ENCODE data around the gene PLD1. TPM values are rescaled to one million over a fixed set of nuclear protein-coding genes. Genes with fewer than 3 reads are reported as not detected.

PLD1 gene
- total RNA-seq, 1 donor from 2014 or later, result 734 TPM

DNA sequence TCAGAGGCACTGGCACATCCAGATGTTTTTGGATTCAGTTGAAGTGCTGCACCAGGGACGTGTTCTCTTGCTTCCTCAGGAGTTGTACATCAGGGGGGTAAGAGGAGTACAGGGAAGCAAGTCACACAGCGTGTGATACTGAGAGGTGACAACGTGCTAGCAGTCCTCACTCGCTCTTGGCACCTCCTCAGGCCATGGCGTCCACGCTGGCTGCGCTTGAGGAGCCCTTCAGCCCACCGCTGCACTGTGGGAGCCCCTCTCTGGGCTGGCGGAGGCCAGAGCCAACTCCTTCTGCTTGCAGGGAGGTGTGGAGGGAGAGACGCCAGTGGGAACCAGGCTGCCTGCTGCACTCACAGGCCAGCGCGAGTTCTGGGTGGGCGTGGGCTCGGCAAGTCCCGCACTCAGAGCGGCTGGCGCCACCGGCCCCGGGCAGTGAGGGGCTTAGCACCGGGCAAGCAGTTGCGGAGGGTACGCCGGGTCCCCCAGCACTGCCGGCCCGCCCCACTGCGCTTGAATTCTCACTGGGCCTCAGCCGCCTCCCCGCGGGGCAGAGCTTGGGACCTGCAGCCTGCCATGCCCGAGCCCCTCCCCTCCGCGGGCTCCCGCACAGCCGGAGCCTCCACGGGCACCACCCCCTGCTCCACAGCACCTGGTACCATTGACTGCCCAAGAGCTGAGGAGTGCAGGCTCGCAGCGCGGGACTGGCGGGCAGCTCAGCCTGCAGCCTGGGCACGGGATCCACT is 64.5 kb downstream of the PLD1 start:
- peak; percentile 69 for DNase-seq (ENCODE audit: low spot score)

DNA sequence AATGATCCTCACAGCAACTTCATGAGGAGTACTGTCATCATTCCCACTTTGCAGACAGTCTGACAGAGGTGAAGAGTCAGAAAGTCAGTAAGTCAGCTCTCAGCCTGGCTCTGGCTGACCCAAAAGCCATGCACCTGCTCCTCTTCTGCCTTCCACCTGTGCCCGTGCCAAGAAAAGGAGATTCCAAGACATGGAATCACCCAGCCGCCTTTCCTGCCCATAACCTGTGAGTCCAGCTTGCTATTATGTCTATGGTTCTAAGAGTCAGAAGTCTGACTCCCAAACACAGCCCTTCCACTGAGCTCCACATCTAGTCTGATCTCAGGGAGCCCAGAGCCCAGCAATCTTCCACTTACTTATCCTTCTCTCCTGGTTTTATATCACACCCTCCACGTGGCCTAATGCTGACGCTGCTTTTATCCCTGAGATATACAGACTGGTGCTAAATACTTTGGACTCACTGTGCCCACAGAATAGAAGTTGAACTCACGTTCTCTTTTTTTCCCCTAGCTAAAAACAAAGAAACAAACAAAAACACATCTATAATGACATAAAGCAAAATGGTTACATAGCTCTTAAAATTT is 66.0 kb downstream of the PLD1 start:
- DNase-seq (ENCODE audit: low spot score), result no peak

DNA sequence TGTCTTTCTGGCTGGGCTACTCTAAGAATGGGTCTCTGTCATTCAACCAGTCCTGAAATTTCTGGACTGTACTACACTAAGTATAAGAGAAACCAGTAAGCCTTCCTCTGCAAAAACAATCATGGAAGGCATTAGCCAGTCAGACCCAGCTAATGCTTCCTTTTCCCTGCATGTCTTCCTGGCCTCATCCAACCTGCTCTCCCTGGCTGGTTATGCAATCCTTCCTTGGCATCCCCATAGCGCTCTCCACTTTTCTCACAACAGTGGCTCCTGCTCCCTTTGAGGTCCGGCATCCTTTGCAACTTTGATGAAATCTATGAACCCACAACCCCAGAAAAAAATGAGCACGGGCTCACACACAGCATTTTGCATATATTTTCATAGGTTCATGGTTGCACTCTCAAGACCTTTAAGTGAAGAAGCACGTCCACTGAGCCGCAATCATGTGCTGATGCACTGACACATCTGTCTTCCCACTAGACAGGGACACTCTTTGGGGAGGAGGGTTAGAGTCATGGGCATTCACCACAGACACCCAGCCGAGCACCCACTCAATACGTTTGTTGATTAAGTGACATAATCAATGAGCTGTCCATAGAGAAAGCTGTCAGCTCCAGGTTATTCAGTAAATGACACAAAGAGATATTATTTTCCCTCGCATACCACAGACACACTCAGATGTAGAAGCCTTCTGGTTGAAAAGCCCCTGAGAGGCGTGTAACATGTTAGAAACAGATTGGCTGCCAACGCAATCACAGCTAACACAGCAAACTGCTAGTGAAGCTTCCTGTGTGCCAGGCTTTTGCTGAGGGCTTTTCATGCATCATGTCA is 66.7 kb downstream of the PLD1 start:
- no peak for DNase-seq (ENCODE audit: low spot score)

DNA sequence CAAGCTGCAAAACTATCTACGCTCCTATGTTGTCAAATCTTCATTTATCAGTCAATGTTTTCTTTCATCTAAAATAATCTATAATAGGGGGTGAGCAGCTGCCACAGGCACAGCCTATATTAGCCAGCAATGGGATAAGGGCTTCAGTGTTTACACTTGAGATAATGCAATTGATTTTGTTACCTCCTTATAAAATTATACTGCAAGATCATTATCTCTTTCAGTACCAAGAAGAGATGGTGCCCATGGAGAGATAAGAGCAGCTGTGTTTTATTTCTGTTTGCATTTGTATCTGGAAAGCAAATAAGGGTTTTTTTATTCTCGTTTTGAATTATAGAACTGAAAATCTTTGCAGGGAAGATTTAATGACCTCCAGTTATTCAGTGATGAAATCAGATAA is 68.9 kb downstream of the PLD1 start:
- no peak for DNase-seq (ENCODE audit: low spot score)

DNA sequence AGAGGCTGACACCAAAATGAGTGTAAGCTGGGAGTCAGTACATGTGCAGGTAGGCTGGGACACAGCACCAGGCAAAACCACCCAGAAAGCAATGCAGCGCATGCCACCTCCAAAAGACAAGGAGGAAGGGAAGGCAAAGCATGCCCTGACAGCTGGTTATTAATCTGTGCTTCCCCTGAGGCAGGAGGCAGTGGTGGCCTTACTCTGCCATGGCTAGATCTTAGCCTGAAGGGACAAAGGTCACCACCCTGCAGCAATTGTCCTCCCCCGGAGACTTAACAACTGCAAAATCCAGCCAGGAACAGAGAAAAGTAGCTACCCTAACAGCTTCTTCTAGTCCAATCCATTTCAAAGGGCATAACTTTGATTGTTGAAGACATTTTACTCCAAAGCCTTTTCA is 73.7 kb downstream of the PLD1 start:
- no peak for DNase-seq (ENCODE audit: low spot score)

DNA sequence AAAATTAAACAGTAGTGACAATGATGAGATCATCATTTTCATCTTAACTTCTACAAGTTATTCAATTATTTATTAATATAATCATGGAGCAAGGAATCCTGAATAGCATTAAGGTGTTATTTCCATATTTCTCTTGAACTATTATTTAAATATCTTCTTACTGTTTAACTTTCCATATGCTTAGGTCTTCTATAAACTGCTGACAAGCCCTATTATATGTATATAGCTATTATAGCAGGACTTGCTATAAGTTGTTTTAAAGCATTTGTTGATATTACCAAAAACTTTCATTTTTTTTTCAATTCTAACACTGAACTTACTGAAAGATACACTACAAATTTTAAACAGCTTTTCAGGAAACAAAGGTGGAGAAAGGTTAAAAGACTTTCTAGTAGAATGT is 76.7 kb downstream of the PLD1 start:
- no peak for DNase-seq (ENCODE audit: low spot score)

DNA sequence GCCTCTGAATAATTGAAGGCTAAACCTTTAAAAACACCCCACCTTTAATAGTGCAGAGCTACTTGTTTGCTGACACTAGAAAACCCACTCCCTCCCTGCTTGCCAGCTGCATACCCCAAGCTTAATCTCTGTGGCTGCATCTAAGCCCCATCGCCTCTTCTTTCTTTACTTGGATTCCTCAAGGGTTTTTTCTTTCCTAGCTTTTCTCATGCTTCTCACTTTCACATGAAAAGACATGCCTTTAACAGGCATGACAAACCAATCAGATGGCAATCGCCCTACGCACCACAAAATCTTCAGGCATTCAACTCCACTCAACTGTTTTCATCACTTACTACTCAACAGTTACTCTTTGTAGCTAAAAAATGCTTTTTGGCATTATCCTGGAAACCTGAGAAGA is 77.5 kb downstream of the PLD1 start:
- no peak for DNase-seq (ENCODE audit: low spot score)

DNA sequence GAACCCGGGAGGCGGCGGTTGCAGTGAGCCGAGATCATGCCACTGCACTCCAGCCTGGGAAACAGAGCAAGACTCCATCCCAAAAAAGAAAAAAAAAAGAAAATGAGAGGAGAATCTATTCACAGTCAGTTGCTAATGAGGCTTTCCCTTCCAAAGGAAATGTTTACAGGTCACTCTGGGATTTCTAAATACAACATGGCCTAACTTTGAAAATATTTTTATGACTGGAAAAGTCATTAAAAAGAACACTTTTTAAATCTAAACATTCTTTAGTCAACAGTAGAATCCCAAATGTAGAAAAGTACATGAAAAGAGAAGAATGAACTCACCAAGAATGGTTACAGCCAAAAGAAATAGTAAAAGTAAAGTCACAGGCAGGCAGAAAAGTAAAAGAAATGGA is 78.6 kb downstream of the PLD1 start:
- no peak for DNase-seq (ENCODE audit: low spot score)

DNA sequence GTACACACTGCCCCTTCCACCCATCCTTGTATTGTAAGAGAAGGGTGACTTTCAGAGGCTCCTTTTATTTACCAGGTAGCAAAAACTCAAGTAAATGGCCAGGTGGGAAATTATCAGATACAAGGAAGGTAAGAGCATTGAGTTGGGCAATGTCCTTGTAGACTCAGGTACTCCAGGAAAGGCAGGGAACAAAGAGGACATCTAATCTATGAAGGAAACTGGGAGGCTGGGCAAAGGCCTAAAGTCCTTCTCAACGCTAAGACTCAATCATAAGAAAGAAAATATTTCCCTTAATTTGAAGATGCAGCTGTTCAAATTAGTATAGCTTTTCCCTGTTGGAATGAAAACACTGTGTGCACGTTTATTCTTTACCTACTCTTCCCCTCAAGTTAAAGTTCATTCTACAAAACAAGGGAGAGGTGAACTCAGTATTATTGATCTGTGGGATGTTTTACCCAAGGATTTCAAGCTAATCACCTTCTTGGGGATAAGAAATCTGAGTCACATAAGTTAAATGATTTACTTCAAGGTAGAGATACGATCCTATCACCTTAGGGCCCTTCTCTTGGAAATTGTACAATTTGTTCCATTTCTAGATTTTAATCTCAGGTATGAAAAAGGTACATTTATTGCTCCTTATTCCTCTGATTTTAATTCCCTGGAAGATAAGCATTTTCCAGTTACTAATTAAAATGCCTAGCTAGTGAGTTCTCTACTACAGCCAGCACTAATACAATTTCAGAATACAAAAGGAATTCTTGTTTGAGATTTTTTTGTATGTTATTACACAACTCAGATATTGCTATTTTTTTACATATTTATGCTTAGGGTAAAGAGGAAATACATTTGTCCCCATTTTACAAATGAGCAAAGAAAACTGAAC is 80.6 kb downstream of the PLD1 start:
- DNase-seq (ENCODE audit: low spot score), result no peak

DNA sequence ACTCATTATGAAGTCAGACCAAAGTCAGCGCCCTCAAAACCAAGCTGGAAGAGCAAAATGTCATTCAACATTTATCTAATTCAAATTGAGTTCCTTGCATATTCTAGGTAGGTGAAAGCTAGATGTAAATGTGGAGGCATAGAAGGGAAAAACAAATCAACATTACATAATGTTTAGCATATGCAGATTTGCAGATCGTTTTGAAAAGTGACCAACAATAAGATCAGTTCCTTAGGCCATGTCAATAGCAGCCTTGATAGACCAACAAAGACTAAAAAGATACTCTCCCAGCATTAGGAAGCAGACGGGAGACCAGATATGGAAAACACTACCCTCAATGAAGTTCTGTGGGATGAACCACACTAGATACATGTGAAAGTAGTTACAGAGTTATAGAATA is 83.0 kb downstream of the PLD1 start:
- DNase-seq (ENCODE audit: low spot score), result no peak

DNA sequence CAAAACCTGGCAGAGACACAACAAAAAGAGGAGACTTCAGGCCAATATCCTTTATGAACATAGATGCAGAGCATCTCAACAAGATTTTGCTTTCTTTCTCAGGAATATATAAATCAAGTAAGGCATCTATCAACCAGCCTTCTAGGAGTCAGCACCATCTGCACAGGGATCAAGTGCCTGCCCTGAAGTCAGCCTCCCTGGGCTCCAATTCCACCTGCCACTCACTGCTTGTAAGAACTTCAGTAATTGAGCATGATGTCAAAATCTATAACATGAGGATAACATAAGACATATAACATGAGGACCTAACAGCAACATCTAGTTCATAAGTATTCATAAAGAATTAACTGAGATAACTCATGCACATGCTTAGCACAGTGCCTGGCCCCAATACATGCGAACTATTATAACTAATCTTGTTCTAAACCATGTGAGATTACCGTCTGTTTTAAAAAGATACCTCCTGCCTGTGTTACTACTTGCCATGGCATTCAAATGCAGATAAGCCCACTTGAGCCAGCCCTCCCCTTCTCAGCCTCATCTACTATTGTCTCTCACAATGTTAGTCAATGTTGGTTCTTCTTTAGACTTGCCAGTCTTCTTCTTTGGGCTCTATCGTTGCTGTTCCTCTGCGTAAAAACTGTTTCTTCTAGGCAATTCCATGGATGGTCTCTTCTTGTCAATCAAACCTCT is 91.6 kb downstream of the PLD1 start:
- no peak for DNase-seq (ENCODE audit: low spot score)

DNA sequence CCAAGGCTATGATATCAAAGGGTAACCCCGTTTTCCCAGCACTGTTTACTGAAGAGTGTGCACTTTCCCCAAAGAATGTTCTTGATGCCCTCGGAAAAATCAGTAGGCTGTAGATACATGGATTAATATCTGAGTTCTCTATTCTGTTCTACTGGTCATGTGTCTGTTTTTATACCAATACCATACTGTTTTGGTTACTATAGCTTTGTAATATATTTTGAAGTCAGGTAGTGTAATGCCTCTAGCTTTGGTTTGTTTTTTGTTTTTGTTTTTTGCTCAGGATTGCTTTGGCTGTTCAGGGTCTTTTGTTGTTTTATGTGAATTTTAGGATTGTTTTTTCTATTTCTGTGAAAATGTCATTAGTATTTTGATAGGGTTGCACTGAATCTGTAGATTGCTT is 95.1 kb downstream of the PLD1 start:
- no peak for DNase-seq (ENCODE audit: low spot score)

DNA sequence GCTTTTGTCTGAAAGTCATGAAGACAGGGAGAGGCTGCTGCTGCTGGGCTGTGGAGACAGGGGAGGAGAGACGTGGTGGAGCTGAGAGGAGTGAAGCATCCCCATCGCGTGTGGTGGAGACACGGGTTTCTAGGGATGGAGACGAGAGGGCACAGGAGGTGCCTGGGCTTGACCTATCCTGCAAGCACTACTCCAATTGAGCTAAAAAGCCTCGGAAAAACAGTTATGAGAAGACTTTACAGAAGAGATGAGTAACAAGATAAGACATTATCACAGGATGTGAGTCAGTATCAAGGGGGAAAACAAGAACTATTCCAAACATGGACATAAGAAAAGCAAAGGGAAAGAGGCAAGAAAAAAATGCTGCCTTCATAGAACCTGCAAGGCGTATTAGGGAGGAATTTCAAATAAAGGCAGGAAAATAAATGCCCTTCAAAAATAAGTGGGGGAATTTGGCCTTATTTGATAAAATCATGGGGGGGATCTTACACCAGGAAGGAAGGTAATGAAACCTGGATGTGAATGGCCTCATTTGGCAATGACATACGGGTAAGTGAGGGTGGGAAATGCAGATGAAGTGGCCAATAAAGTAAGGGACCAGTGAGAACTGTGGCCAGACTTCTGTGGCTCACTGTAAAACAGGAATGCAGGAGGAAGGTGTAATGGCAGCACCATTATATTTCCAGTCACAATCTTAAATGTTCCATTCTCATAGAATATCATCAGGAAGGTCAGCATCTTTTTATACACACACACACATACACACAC is 97.9 kb downstream of the PLD1 start:
- no peak for DNase-seq (ENCODE audit: low spot score)

DNA sequence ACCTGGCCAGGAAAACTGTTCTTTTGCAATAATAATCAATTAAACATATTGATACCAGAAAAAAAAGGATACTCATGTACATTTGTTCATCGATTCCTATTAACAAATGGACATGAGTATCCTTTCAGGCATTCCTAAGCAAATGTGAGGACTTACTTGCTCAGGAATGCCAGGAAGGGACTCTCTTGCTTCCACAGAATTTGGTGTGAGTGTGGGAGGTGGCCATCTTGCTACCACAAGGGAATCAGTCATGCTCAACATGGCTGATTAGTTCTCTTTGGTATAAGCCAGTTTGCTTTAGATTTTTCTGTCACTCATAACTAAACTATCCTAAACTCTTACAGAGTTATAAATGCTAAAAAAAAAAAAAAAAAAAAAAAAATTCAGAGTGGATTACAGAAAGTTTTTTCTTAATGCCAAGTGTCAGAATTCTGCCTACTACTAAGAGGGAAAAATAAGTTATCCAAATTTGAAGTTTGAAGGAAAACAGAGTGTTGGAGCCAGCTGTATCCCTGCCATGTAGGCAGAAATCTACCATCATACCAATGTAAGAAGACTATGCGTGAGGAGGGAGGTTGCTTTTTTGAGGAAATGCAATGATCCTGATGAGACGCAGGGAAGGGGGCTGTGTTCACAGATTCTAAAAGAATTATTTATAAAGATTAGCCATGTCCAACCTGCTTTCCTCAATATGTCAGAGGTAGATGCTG is 98.7 kb downstream of the PLD1 start:
- DNase-seq (ENCODE audit: low spot score), result no peak

DNA sequence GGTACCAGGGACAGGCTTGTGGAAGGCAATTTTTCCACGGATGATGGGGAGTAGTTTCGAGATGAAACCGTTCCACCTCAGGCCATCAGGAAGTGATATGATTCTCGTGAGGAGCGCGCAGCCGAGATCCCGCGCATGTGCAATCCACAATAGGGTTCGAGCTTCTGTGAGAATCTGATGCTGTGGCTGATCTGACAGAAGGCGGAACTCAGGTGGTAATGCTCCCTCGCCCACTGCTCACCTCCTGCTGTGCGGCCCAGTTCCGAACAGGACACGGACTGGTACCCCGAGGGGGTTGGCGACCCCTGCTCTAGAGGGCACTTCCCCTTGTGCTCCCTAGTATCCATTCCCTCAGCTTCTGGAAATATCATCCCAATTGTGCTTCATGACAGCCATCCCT is 99.9 kb downstream of the PLD1 start:
- DNase-seq (ENCODE audit: low spot score), result no peak

DNA sequence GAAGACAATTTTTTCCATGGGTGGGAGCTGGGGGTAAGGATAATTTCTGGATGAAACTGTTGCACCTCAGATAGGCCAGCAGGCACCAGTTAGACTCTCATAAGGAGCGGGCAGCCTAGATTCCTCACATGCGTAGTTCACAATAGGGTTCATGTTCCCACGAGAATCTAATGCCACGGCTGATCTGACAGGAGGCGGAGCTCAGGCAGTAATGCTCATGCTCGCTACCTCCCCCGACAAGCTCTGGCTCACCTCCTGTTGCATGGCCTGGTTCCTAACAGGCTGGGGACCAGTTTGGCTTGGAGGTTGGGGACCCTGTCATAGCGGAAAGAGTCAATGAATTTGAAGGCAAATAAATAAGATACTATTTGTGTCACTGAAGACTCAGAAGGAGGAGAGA is 105.5 kb downstream of the PLD1 start:
- no peak for DNase-seq (ENCODE audit: low spot score)

DNA sequence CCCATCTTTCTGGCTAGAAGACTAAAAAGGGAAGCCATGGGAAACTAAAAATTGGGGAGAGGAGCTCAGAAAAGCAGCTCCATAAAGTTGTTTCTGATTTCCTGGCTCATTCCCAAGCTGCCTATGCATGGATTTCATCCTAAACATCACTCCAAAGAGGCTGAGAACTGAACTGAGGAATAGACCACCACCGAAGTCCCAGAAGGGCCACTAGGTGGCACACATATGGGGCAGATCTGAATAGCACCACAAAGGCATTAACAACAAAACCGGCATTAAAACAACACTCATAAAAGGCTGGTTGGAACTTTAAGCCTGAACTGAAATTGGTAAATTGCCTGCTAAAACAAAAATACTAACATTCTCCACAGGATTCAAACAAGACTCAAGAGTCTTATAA is 106.3 kb downstream of the PLD1 start:
- DNase-seq (ENCODE audit: low spot score), result no peak

DNA sequence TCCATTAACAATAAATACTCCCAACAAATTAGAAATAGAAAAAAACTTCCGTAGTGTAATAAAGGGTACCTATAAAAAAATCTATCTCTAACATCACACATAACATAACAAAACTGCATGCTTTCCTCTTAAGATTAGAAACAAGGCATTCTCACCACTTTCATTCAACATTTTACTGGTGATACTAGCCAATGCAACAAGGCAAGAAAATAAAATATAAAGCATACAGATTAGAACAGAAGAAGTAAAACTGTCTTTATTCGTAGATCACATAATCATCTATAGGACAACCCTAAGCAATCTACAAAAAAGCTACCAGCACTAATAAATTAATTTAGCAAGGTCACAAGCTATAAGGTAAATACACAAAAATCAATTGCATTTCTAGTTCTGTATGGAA is 107.1 kb downstream of the PLD1 start:
- DNase-seq (ENCODE audit: low spot score), result no peak

DNA sequence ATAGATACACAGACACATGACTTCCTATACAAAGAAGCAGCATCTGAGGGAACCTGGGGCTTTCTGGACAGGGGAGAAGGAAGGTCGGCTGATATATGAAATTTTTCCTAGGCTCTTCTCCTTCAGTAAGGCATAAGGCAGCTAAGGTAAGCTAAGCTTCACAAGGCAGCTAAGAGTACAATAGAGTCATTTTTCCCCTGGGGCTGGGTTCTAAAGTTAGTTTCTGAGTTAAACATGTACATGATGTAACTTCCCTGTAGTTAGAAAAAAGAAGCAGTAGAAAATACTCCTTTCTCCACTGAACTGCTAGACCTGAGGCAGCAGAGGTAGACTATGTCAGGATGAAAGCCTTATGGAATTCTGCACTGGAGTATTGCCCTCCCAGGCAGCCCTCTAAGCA is 109.6 kb downstream of the PLD1 start:
- DNase-seq (ENCODE audit: low spot score), result no peak

DNA sequence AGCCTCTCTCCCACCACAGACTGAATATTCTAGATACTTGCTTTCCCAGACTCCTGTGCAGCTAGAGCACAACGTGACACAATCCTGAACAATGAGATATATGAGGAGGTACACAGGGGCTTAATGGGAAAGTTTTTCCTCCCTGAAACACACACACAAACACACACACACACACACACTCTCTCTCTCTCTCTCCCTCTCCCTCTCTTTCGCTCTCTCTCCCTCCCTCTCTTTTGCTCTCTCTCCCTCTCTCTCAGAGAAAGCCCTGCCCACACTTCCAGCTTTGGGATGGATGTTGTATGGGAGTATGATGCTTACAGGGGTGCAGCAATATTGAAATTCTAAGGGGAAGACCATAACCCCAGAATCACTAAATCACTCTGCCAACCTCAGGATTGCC is 110.1 kb downstream of the PLD1 start:
- DNase-seq (ENCODE audit: low spot score), result no peak
